Breast epithelium (tissue), 3 donors: ENCODE data around the gene LZIC.

Experiments
- CTCF ChIP-seq, 3 donors: fragments of 450-650 bp; IDR thresholded peaks; one replicate each; pipeline ENCODE4 v1.5.1; 2016 to 2017; ENCODE audit warnings: antibody characterized with exemption in 3 of 3, mild to moderate bottlenecking in 3 of 3, moderate library complexity in 3 of 3
- POLR2A ChIP-seq: fragments of 450-650 bp; IDR thresholded peaks from one replicate; pipeline ENCODE4 v1.6.1; 2016; ENCODE audit warnings: antibody characterized with exemption, mild to moderate bottlenecking, moderate library complexity
- POLR2AphosphoS5 ChIP-seq, 3 donors: sonication (generic); formaldehyde crosslinking; IDR thresholded peaks; one replicate each; pipeline ENCODE4 v1.6.1; 2017; ENCODE audit warnings: antibody characterized with exemption in 3 of 3

GRCh38 chr1:9887070-9887469 lies 56.1 kb downstream of the LZIC start:
- TF ChIP-seq CTCF (IDR thresholded peaks at IDR 0.05) (no peak), POLR2A (no peak), POLR2AphosphoS5 (IDR thresholded peaks at IDR 0.05) (no peak)
